OCI-LY3 (cell line): ENCODE measurements around the gene WDR59.
"Not testable (repeated sequence)": the region's sequence is repeated elsewhere in the genome, so short reads cannot be mapped to it uniquely, and the experiment has no call there.

ENCODE experiments used
- EZH2phosphoT487 ChIP-seq: fragments of 200-600 bp; shearing (Covaris generic); IDR thresholded peaks from 2 replicates; pipeline ENCODE4 v1.6.1; 2018; ENCODE audit warnings: antibody characterized with exemption, mixed run types, low read depth
- TF ChIP-seq, protein P1 (sequence below): fragments of 200-600, 300-600 bp; sonication (generic); IDR thresholded peaks from 2 replicates; pipeline ENCODE4 v1.5.1; 2014; ENCODE audit warnings: antibody characterized with exemption, low read length, low read depth

DNA sequence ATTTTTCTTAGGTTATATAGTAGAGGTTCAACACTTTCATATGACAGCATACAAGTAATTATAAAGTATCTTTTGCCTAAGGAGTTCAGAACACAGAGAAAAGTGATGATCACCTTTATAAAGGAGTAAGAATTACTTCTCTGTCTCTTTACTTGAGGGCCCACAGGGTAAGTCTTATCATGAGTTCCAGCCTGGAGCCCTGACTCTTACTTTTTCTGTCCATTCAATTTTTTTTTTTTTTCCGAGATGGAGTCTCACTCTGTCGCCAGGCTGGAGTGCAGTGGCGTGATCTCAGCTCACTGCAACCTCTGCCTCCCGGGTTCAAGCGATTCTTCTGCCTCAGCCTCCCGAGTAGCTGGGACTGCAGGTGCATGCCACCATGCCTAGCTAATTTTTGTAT, 28.2 kb upstream of the WDR59 start:
- TF ChIP-seq, protein P1, sequence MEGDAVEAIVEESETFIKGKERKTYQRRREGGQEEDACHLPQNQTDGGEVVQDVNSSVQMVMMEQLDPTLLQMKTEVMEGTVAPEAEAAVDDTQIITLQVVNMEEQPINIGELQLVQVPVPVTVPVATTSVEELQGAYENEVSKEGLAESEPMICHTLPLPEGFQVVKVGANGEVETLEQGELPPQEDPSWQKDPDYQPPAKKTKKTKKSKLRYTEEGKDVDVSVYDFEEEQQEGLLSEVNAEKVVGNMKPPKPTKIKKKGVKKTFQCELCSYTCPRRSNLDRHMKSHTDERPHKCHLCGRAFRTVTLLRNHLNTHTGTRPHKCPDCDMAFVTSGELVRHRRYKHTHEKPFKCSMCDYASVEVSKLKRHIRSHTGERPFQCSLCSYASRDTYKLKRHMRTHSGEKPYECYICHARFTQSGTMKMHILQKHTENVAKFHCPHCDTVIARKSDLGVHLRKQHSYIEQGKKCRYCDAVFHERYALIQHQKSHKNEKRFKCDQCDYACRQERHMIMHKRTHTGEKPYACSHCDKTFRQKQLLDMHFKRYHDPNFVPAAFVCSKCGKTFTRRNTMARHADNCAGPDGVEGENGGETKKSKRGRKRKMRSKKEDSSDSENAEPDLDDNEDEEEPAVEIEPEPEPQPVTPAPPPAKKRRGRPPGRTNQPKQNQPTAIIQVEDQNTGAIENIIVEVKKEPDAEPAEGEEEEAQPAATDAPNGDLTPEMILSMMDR, result not testable (repeated sequence)
- TF ChIP-seq EZH2phosphoT487, result not testable (repeated sequence)
